T-cell (primary cell): ENCODE results near the gene SMIM32. TPM values are rescaled to one million over a fixed set of nuclear protein-coding genes. Genes with fewer than 3 reads are reported as not detected.

Experiments
- ATAC-seq, 4 experiments: fragments of 200-7000 bp in 3 of 4; fragments of 150-1000 bp in 1 of 4; cut with Tn5 transposase; replicated peaks in 1 of 4; 1 replicate in 3 of 4; 2 replicates in 1 of 4; pipeline ENCODE4 v1.10.0; 2021; ENCODE audit warnings: moderate library complexity in 3 of 4, mild to moderate bottlenecking in 2 of 4, moderate number of reproducible peaks in 1 of 4
- CTCF ChIA-PET, 2 donors: fragments of 300-600 bp; sonication (Branson Sonifier 250); formaldehyde crosslinking; loops; one replicate each; lab custom pipeline; 2022; ENCODE audit warnings: antibody characterized with exemption in 2 of 2; lab: Charles Lee
- POLR2A ChIA-PET, 2 donors: fragments of 300-600 bp; sonication (Branson Sonifier 250); formaldehyde crosslinking; loops; one replicate each; lab custom pipeline; 2022; ENCODE audit warnings: antibody characterized with exemption in 2 of 2; lab: Charles Lee
- DNase-seq, 35 experiments: peaks; one replicate each; pipeline versions ENCODE4 v3.0.0 to v3.0.0-alpha.2; 2013 to 2023
- H3K27ac ChIP-seq: one replicate; pipeline ENCODE4 v1.5.1; 2013; ENCODE audit warnings: low read length
- H3K27me3 ChIP-seq, 2 experiments: replicated peaks in 1 of 2; 1 replicate in 1 of 2; 2 replicates in 1 of 2; pipeline versions ENCODE4 v1.6.1 to v1.7.0; 2013; ENCODE audit warnings: low read length in 1 of 2, mixed read lengths in 1 of 2; ENCODE audit not compliant: control insufficient read depth in 2 of 2, insufficient read depth in 2 of 2; ENCODE audit errors: extremely low read depth in 1 of 2
- H3K36me3 ChIP-seq, 2 donors: 1 replicate in 1 of 2; 2 replicates in 1 of 2; pipeline versions ENCODE4 v1.6.1 to v1.7.0; 2013; ENCODE audit warnings: low read length in 1 of 2; ENCODE audit not compliant: control insufficient read depth in 2 of 2, insufficient read depth in 1 of 2; ENCODE audit errors: extremely low read depth in 1 of 2
- H3K4me1 ChIP-seq, 2 experiments: 1 replicate in 1 of 2; 2 replicates in 1 of 2; pipeline versions ENCODE4 v1.6.1 to v1.7.0; 2013; ENCODE audit warnings: low read length in 2 of 2, mixed read lengths in 1 of 2; ENCODE audit not compliant: insufficient read depth in 2 of 2, control insufficient read depth in 1 of 2; ENCODE audit errors: extremely low read depth in 1 of 2
- H3K4me3 ChIP-seq, 2 donors: 1 replicate in 1 of 2; 2 replicates in 1 of 2; pipeline versions ENCODE4 v1.5.1 to v1.7.0; 2013; ENCODE audit warnings: mild to moderate bottlenecking in 2 of 2, low read length in 1 of 2, moderate library complexity in 1 of 2; ENCODE audit not compliant: control insufficient read depth in 1 of 2; ENCODE audit errors: extremely low read depth in 1 of 2
- H3K9me3 ChIP-seq: 2 replicates; pipeline ENCODE4 v1.7.0; 2013
- H3K27ac Mint-ChIP-seq, 2 donors: one replicate each; pipeline ENCODE4 v1.8.0; 2020 to 2021; ENCODE audit warnings: mild to moderate bottlenecking in 2 of 2, mixed read lengths in 2 of 2
- H3K27me3 Mint-ChIP-seq, 2 donors: one replicate each; pipeline ENCODE4 v1.8.0; 2021 to 2022; ENCODE audit warnings: mixed read lengths in 2 of 2
- H3K36me3 Mint-ChIP-seq: one replicate; pipeline ENCODE4 v1.8.0; 2021; ENCODE audit warnings: mixed read lengths
- H3K4me1 Mint-ChIP-seq, 3 donors: one replicate each; pipeline ENCODE4 v1.8.0; 2020 to 2022; ENCODE audit warnings: mixed read lengths in 3 of 3, mild to moderate bottlenecking in 1 of 3
- H3K4me3 Mint-ChIP-seq, 3 donors: one replicate each; pipeline ENCODE4 v1.8.0; 2020 to 2022; ENCODE audit warnings: mild to moderate bottlenecking in 3 of 3, mixed read lengths in 3 of 3, moderate library complexity in 3 of 3
- H3K9me3 Mint-ChIP-seq, 3 donors: one replicate each; pipeline ENCODE4 v1.8.0; 2020 to 2022; ENCODE audit warnings: mixed read lengths in 3 of 3
- WGBS: methylation state at CpG from one replicate; pipeline ENCODE4 v1.1.5; 2013; ENCODE audit warnings: missing lambda C conversion rate; ENCODE audit not compliant: insufficient coverage; 5-methylcytosine and 5-hydroxymethylcytosine counted together
- total RNA-seq, 35 experiments: library from RNA in 6 of 35; stranded (reverse) in 6 of 35; fragments of 120-200 nt in 1 of 35; gene quantifications; one replicate each; pipeline versions ENCODE4 v1.2.1 to v1.2.4 and lab custom pipeline; 2013 to 2026

Gene SMIM32
- total RNA-seq, 5 donors from 2014 or later (not counting 1 experiment from before 2014, with no cell fraction given), result not detected

- Mint-ChIP-seq H3K4me3 (no peak overlapping the region), H3K9me3 (no peaks in the 10 kb centered on the region), H3K27ac (no peak overlapping the region), H3K27me3 (peaks cover 7 to 18% of the 10 kb centered on the region in 2 donors), H3K4me1 (no peaks in the 10 kb centered on the region), H3K36me3 (no peaks in the 10 kb centered on the region)
- DNase-seq (no peak), ATAC-seq (no peak)
- ChIA-PET POLR2A (no interaction called here), CTCF (no interaction called here)
- H3K36me3 ChIP-seq, result no peaks in the 10 kb centered on the region
- no peaks in the 10 kb centered on the region for H3K4me1 ChIP-seq
- no peaks in the 10 kb centered on the region for H3K9me3 ChIP-seq
- WGBS, result 75% methylated on average over 6 of the region's 6 CpGs
- H3K27me3 ChIP-seq, result peaks cover 0 to 3% of the 10 kb centered on the region in 2 experiments
- H3K27ac ChIP-seq, result no peak overlapping the region
- H3K4me3 ChIP-seq, result no peak overlapping the region
Observed at GRCh38 chr5:136232316-136232715, 39.4 kb upstream of the SMIM32 start.

GRCh38 chr5:136230176-136230575 is 37.2 kb upstream of the SMIM32 start:
- ChIA-PET CTCF (no interaction called here), POLR2A (no interaction called here)
- Mint-ChIP-seq H3K9me3 (no peaks in the 10 kb centered on the region), H3K36me3 (no peaks in the 10 kb centered on the region), H3K4me1 (no peaks in the 10 kb centered on the region), H3K27ac (no peak overlapping the region), H3K27me3 (peaks cover 7 to 22% of the 10 kb centered on the region in 2 donors), H3K4me3 (no peak overlapping the region)
- H3K36me3 ChIP-seq, result no peaks in the 10 kb centered on the region
- ATAC-seq (no peak), DNase-seq (no peak)
- peaks cover 0 to 7% of the 10 kb centered on the region in 2 experiments for H3K27me3 ChIP-seq
- H3K27ac ChIP-seq, result no peak overlapping the region
- H3K9me3 ChIP-seq, result no peaks in the 10 kb centered on the region
- WGBS, result no CpG with 5 or more reads among the region's 1 CpG
- no peaks in the 10 kb centered on the region for H3K4me1 ChIP-seq
- H3K4me3 ChIP-seq, result no peak overlapping the region

- no peak overlapping the region for H3K4me3 ChIP-seq
- no peak for DNase-seq
- no peaks in the 10 kb centered on the region for H3K4me1 Mint-ChIP-seq
- H3K9me3 Mint-ChIP-seq, result peaks cover 0 to 5% (median 0%) of the 10 kb centered on the region in 3 donors
- no peaks in the 10 kb centered on the region for H3K36me3 Mint-ChIP-seq
- 30% methylated on average over 5 of the region's 7 CpGs for WGBS
- no peak overlapping the region for H3K4me3 Mint-ChIP-seq
- CTCF ChIA-PET, result interaction anchor here in 1 of 2 donors (0.7 kb wide), 1 partner anchor 497 kb away, joined by 17 read pairs; no protein-coding TSS in a partner anchor
- no peak overlapping the region for H3K27ac Mint-ChIP-seq
- H3K9me3 ChIP-seq, result no peaks in the 10 kb centered on the region
- ATAC-seq, result no peak
- H3K27me3 Mint-ChIP-seq, result peaks cover 13 to 26% of the 10 kb centered on the region in 2 donors
- H3K36me3 ChIP-seq, result no peaks in the 10 kb centered on the region
- no peak overlapping the region for H3K27ac ChIP-seq
- H3K27me3 ChIP-seq, result peaks cover 0 to 7% of the 10 kb centered on the region in 2 experiments
- H3K4me1 ChIP-seq, result no peaks in the 10 kb centered on the region
- POLR2A ChIA-PET, result interaction anchor here in 1 of 2 donors (0.7 kb wide), 1 partner anchor 200 kb away, joined by 6 read pairs; no protein-coding TSS in a partner anchor
Observed at GRCh38 chr5:136228136-136228757, 35.3 kb upstream of the SMIM32 start.

DNA sequence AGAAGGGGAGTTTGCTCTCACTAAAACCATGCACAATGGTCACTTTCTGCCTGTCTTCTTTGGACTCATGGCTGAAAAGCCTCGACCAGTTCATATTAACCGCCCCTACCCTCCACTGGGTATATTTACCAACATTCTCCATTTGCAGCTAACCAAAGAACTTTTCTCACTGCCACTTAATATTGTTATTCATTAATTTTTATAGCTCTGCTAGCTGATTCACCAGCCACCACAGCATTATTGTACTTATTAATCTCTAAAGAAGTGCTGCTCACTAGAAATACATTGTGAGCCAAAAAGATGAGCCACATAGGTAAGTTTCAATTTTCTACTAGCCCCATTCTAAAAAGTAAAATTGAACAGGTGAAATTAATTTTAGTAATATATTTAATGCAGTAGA is 33.4 kb upstream of the SMIM32 start:
- H3K27ac Mint-ChIP-seq, result no peak overlapping the region
- DNase-seq, result no peak
- H3K36me3 ChIP-seq, result no peaks in the 10 kb centered on the region
- CTCF ChIA-PET, result no interaction called here
- no peaks in the 10 kb centered on the region for H3K9me3 ChIP-seq
- H3K27me3 ChIP-seq, result peaks cover 0 to 15% of the 10 kb centered on the region in 2 experiments
- H3K27ac ChIP-seq, result no peak overlapping the region
- no peaks in the 10 kb centered on the region for H3K36me3 Mint-ChIP-seq
- no peak overlapping the region for H3K4me3 ChIP-seq
- POLR2A ChIA-PET, result no interaction called here
- WGBS, result 40% methylated on average over 1 of the region's 2 CpGs
- no peaks in the 10 kb centered on the region for H3K4me1 ChIP-seq
- peaks cover under 1 to 7% (median 3%) of the 10 kb centered on the region in 3 donors for H3K9me3 Mint-ChIP-seq
- no peak overlapping the region for H3K4me3 Mint-ChIP-seq
- peaks cover 13 to 26% of the 10 kb centered on the region in 2 donors for H3K27me3 Mint-ChIP-seq
- H3K4me1 Mint-ChIP-seq, result no peaks in the 10 kb centered on the region
- ATAC-seq, result no peak

GRCh38 chr5:136225796-136226195 is 32.8 kb upstream of the SMIM32 start:
- no peak overlapping the region for H3K4me3 ChIP-seq
- H3K27me3 ChIP-seq, result peaks cover 0 to 17% of the 10 kb centered on the region in 2 experiments
- DNase-seq (no peak), ATAC-seq (no peak)
- Mint-ChIP-seq H3K36me3 (no peaks in the 10 kb centered on the region), H3K4me3 (no peak overlapping the region), H3K27ac (no peak overlapping the region), H3K4me1 (no peaks in the 10 kb centered on the region), H3K9me3 (peaks cover 4 to 12% (median 6%) of the 10 kb centered on the region in 3 donors), H3K27me3 (peaks cover 13 to 25% of the 10 kb centered on the region in 2 donors)
- H3K4me1 ChIP-seq, result no peaks in the 10 kb centered on the region
- no peaks in the 10 kb centered on the region for H3K9me3 ChIP-seq
- no CpG with 5 or more reads among the region's 2 CpGs for WGBS
- no peak overlapping the region for H3K27ac ChIP-seq
- H3K36me3 ChIP-seq, result no peaks in the 10 kb centered on the region
- POLR2A ChIA-PET, result no interaction called here
- CTCF ChIA-PET, result interaction anchor here in 1 of 2 donors (1.1 kb wide), 1 partner anchor 14 kb away, joined by 4 read pairs; no protein-coding TSS in a partner anchor

GRCh38 chr5:136222580-136223235 is 29.7 kb upstream of the SMIM32 start:
- Histone ChIP-seq H3K27ac (no peak overlapping the region), H3K4me1 (no peaks in the 10 kb centered on the region), H3K4me3 (no peak overlapping the region), H3K36me3 (no peaks in the 10 kb centered on the region), H3K9me3 (no peaks in the 10 kb centered on the region), H3K27me3 (peaks cover 0 to 17% of the 10 kb centered on the region in 2 experiments)
- Mint-ChIP-seq H3K27me3 (peaks cover 6 to 12% of the 10 kb centered on the region in 2 donors), H3K9me3 (peaks cover 11 to 23% (median 12%) of the 10 kb centered on the region in 3 donors), H3K4me1 (no peaks in the 10 kb centered on the region), H3K27ac (no peak overlapping the region), H3K4me3 (no peak overlapping the region), H3K36me3 (no peaks in the 10 kb centered on the region)
- ATAC-seq (no peak), DNase-seq (no peak)
- CTCF ChIA-PET, result no interaction called here
- 73% methylated on average over 4 of the region's 4 CpGs for WGBS
- POLR2A ChIA-PET, result no interaction called here
